Endothelial cell of umbilical vein (primary cell): ENCODE results near the gene SEMA4A. TPM values are rescaled to one million over a fixed set of nuclear protein-coding genes. Genes with fewer than 3 reads are reported as not detected.
A peak's percentile ranks its signal among the peaks of the same experiment; 100 is the strongest.

Experiments used
- BruUV-seq: library from RNA; stranded (reverse); fragments of 400-500 nt; replicated peaks from 2 replicates; lab custom pipeline; 2021; lab: Mats Ljungman, UMichigan
- CTCF ChIA-PET: fragments of 300-600, 350-600 bp; sonication (Branson Sonifier 250); formaldehyde crosslinking; loops from one replicate; lab custom pipeline; 2021; ENCODE audit warnings: antibody characterized with exemption, inconsistent platforms; lab: Charles Lee
- POLR2A ChIA-PET: fragments of 300-600, 350-600 bp; sonication (Branson Sonifier 250); formaldehyde crosslinking; loops from one replicate; lab custom pipeline; 2021; ENCODE audit warnings: antibody characterized with exemption, inconsistent platforms; lab: Charles Lee
- DNase-seq: peaks from one replicate; pipeline ENCODE4 v3.0.0-alpha.2; 2011; ENCODE audit warnings: low read depth, low spot score
- FAIRE-seq: peaks from 2 replicates; lab custom pipeline; 2011; peaks lifted over from hg19 to GRCh38; lab: Jason Lieb, UNC
- H2AFZ ChIP-seq: 2 replicates; pipeline ENCODE4 v1.6.0; 2012; ENCODE audit warnings: low read depth, low read length, control low read depth, inconsistent platforms
- H3K27ac ChIP-seq: 2 replicates; pipeline ENCODE4 v1.5.1; 2011; ENCODE audit warnings: low read depth, mild to moderate bottlenecking, control low read depth, low read length, moderate library complexity; ENCODE audit not compliant: insufficient read depth
- H3K27me3 ChIP-seq, 2 experiments: 2 replicates each; pipeline versions ENCODE4 v1.6.0 to v1.6.1; 2011; ENCODE audit warnings: low read length in 2 of 2, mixed read lengths in 1 of 2; ENCODE audit not compliant: control insufficient read depth in 2 of 2, insufficient read depth in 2 of 2
- H3K36me3 ChIP-seq, 2 experiments: 2 replicates in 1 of 2; 3 replicates in 1 of 2; pipeline ENCODE4 v1.5.1; 2011; ENCODE audit warnings: low read length in 2 of 2, mild to moderate bottlenecking in 1 of 2, moderate library complexity in 1 of 2; ENCODE audit not compliant: control insufficient read depth in 2 of 2, insufficient read depth in 2 of 2; ENCODE audit errors: extremely low read depth in 1 of 2
- H3K4me1 ChIP-seq: 3 replicates; pipeline ENCODE4 v1.5.1; 2011; ENCODE audit warnings: mild to moderate bottlenecking, low read length; ENCODE audit not compliant: control insufficient read depth, insufficient read depth; ENCODE audit errors: extremely low read depth
- H3K4me2 ChIP-seq: 2 replicates; pipeline ENCODE4 v1.6.1; 2011; ENCODE audit warnings: low read length, control low read depth, mixed read lengths; ENCODE audit not compliant: insufficient read depth
- H3K4me3 ChIP-seq, 3 experiments: fragments of 200-600 bp in 1 of 3; sonication (generic), shearing (Covaris generic) in 1 of 3; replicated peaks in 1 of 3; 2 replicates each; pipeline ENCODE4 v1.5.1; 2011 to 2016; ENCODE audit warnings: control low read depth in 3 of 3, low read length in 3 of 3, mild to moderate bottlenecking in 2 of 3, inconsistent platforms in 1 of 3, low read depth in 1 of 3, moderate library complexity in 1 of 3; ENCODE audit not compliant: insufficient read depth in 1 of 3
- H3K79me2 ChIP-seq: 2 replicates; pipeline ENCODE4 v1.6.0; 2012; ENCODE audit warnings: low read length, inconsistent platforms; ENCODE audit not compliant: control insufficient read depth, insufficient read depth
- H3K9ac ChIP-seq: replicated peaks from 2 replicates; pipeline ENCODE3; 2011; ENCODE audit warnings: low read length, control low read depth; ENCODE audit not compliant: insufficient read depth; ENCODE audit errors: extremely low read depth
- H3K9me1 ChIP-seq: replicated peaks from 3 replicates; pipeline ENCODE4 v1.6.0; 2011; ENCODE audit warnings: mild to moderate bottlenecking, low read length; ENCODE audit not compliant: control insufficient read depth, insufficient read depth; ENCODE audit errors: extremely low read depth
- H3K9me3 ChIP-seq: replicated peaks from 2 replicates; pipeline ENCODE4 v1.5.1; 2012; ENCODE audit warnings: low read length, inconsistent platforms; ENCODE audit not compliant: control insufficient read depth, insufficient read depth
- H4K20me1 ChIP-seq: replicated peaks from 2 replicates; pipeline ENCODE3; 2011; ENCODE audit warnings: mild to moderate bottlenecking, low read length; ENCODE audit not compliant: control insufficient read depth, insufficient read depth; ENCODE audit errors: extremely low read depth
- CTCF ChIP-seq, 2 donors: IDR thresholded peaks; 1 replicate in 1 of 2; 2 replicates in 1 of 2; pipeline ENCODE4 v1.5.1; 2011; ENCODE audit warnings: low read length in 2 of 2, mild to moderate bottlenecking in 2 of 2, moderate library complexity in 2 of 2, control low read depth in 1 of 2, inconsistent platforms in 1 of 2, low read depth in 1 of 2; ENCODE audit not compliant: insufficient read depth in 1 of 2; ENCODE audit errors: extremely low read depth in 1 of 2
- EZH2 ChIP-seq: IDR thresholded peaks from 2 replicates; pipeline ENCODE4 v1.6.1; 2012; ENCODE audit warnings: borderline replicate concordance, low read depth, mild to moderate bottlenecking, moderate library complexity, low read length, inconsistent platforms; ENCODE audit not compliant: severe bottlenecking
- FOS ChIP-seq: IDR thresholded peaks from 2 replicates; pipeline ENCODE4 v1.6.1; 2011; ENCODE audit warnings: mild to moderate bottlenecking, low read length, moderate library complexity, borderline replicate concordance; ENCODE audit not compliant: insufficient read depth
- GATA2 ChIP-seq: IDR thresholded peaks from 2 replicates; pipeline ENCODE4 v1.7.0; 2011; ENCODE audit warnings: low read depth, mild to moderate bottlenecking, moderate library complexity, mixed read lengths, low read length; ENCODE audit not compliant: insufficient read length, insufficient read depth
- JUN ChIP-seq: IDR thresholded peaks from 2 replicates; pipeline ENCODE4 v1.6.1; 2011; ENCODE audit warnings: borderline replicate concordance, low read depth; ENCODE audit not compliant: insufficient read length, insufficient read depth
- MAX ChIP-seq: IDR thresholded peaks from 2 replicates; pipeline ENCODE4 v1.6.1; 2011; ENCODE audit not compliant: insufficient read depth, insufficient read length
- MYC ChIP-seq: IDR thresholded peaks from one replicate; pipeline ENCODE4 v1.6.1; 2011; ENCODE audit warnings: mild to moderate bottlenecking, low read depth, low read length
- POLR2A ChIP-seq: IDR thresholded peaks from 2 replicates; pipeline ENCODE4 v1.6.1; 2012; ENCODE audit warnings: low read depth, mild to moderate bottlenecking, control low read depth, low read length
- POLR2AphosphoS5 ChIP-seq: IDR thresholded peaks from 2 replicates; pipeline ENCODE4 v1.6.1; 2012; ENCODE audit warnings: low read depth, mild to moderate bottlenecking, control low read depth, low read length, moderate library complexity; ENCODE audit not compliant: insufficient read depth
- dilution Hi-C: fragments of 300-500 bp; cut with MboI; formaldehyde crosslinking; loops from one replicate; pipeline ENCODE4 v1.15.0; 2019; ENCODE audit warnings: low sequenced_read_pairs; ENCODE audit not compliant: extremely low pct_ligation_motif_present
- intact Hi-C: fragments of 100-400 bp; cut with micrococcal nuclease; formaldehyde crosslinking; loops from one replicate; pipeline ENCODE4 v1.10.0; 2022
- polyA plus RNA-seq, 4 experiments: library from polyadenylated mRNA; depleted of rRNA in 3 of 4; stranded (reverse) in 3 of 4; unstranded in 1 of 4; fragments of >200 nt; gene quantifications; 2 replicates each; pipeline versions ENCODE4 v1.2.1 to v1.2.3, GENCODE V29; 2011 to 2012; ENCODE audit warnings: missing spikeins in 1 of 4
- total RNA-seq: library from RNA; stranded (reverse); gene quantifications from 2 replicates; pipeline ENCODE4 v1.2.3, GENCODE V29; 2021

SEMA4A gene
- total and polyA plus RNA-seq, 2 donors (not counting 3 experiments of a cell fraction or from before 2014, with no cell fraction given), result 1.5 to 1.6 TPM

GRCh38 chr1:156143765-156144489, 9.5 kb upstream of the SEMA4A start:
- no peak overlapping the region for H3K9ac ChIP-seq
- TF ChIP-seq MAX (no peak), POLR2AphosphoS5 (no peak)
- H3K27ac ChIP-seq, result no peak overlapping the region
- TSS peak; percentile 6 for BruUV-seq
- intact Hi-C loops (no loop called here), dilution Hi-C loops (no loop called here)
- ChIA-PET POLR2A (no interaction called here), CTCF (interaction anchor here (1.1 to 14.2 kb wide), 4 partner anchors 48 to 176 kb away, joined by 3 to 489 read pairs (median 18); partner anchors contain the start of gene SLC25A44)
- no peaks in the 10 kb centered on the region for H3K9me1 ChIP-seq
- H3K4me2 ChIP-seq, result no peak overlapping the region
- H4K20me1 ChIP-seq, result no peaks in the 10 kb centered on the region
- FAIRE-seq, result no peak
- H3K4me1 ChIP-seq, result peaks cover 24% of the 10 kb centered on the region
- no peaks in the 10 kb centered on the region for H3K9me3 ChIP-seq
- H3K27me3 ChIP-seq, result no peaks in the 10 kb centered on the region
- DNase-seq, result no peak
- no peaks in the 10 kb centered on the region for H3K79me2 ChIP-seq
- H3K4me3 ChIP-seq, result no peak overlapping the region
- peaks cover 3 to 8% of the 10 kb centered on the region in 2 experiments for H3K36me3 ChIP-seq
- no peak overlapping the region for H2AFZ ChIP-seq

- TF ChIP-seq GATA2 (no peak), FOS (no peak), POLR2AphosphoS5 (no peak), POLR2A (no peak), CTCF (IDR thresholded peaks at IDR 0.05; ENCODE audit: extremely low read depth in 1 of 2, insufficient read depth in 1 of 2, low read depth in 1 of 2, low read length in 2 of 2) (no peak), MAX (no peak), JUN (no peak), EZH2 (no peak), MYC (no peak)
- ChIA-PET POLR2A (no interaction called here), CTCF (interaction anchor here (1.1 to 14.2 kb wide), 6 partner anchors 48 to 175 kb away, joined by 3 to 489 read pairs (median 11); no protein-coding TSS in a partner anchor)
- H3K9me3 ChIP-seq, result no peaks in the 10 kb centered on the region
- BruUV-seq, result no TSS peak
- H3K9ac ChIP-seq, result no peak overlapping the region
- H3K4me2 ChIP-seq, result no peak overlapping the region
- no peak overlapping the region for H2AFZ ChIP-seq
- DNase-seq (no peak), FAIRE-seq (no peak)
- H3K27ac ChIP-seq, result no peak overlapping the region
- no peaks in the 10 kb centered on the region for H4K20me1 ChIP-seq
- H3K79me2 ChIP-seq, result no peaks in the 10 kb centered on the region
- H3K9me1 ChIP-seq, result no peaks in the 10 kb centered on the region
- H3K4me1 ChIP-seq, result peaks cover 24% of the 10 kb centered on the region
- peaks cover 2 to 7% of the 10 kb centered on the region in 2 experiments for H3K36me3 ChIP-seq
- dilution Hi-C loops (no loop called here), intact Hi-C loops (no loop called here)
- no peaks in the 10 kb centered on the region for H3K27me3 ChIP-seq
- H3K4me3 ChIP-seq, result no peak overlapping the region
Measured at GRCh38 chr1:156144742-156145141, 8.6 kb upstream of the SEMA4A start.
